Sigmoid colon (tissue), 4 donors: ENCODE measurements around the gene MEIOSIN.

Experiments
- EP300 ChIP-seq, 4 donors: sonication (generic); formaldehyde crosslinking; IDR thresholded peaks; one replicate each; pipeline ENCODE4 v1.6.1; 2017; ENCODE audit warnings: antibody characterized with exemption in 4 of 4
- POLR2A ChIP-seq, 2 donors: fragments of 450-650 bp; IDR thresholded peaks; one replicate each; pipeline ENCODE4 v1.6.1; 2016; ENCODE audit warnings: antibody characterized with exemption in 2 of 2, mild to moderate bottlenecking in 2 of 2, moderate library complexity in 2 of 2
- POLR2AphosphoS5 ChIP-seq, 4 donors: sonication (generic); formaldehyde crosslinking; IDR thresholded peaks; one replicate each; pipeline ENCODE4 v1.6.1; 2017; ENCODE audit warnings: antibody characterized with exemption in 4 of 4
- TF ChIP-seq, protein P1 (sequence below), 4 experiments: fragments of 450-650 bp in 3 of 4; fragments of 200-600 bp in 1 of 4; IDR thresholded peaks; one replicate each; pipeline ENCODE4 v1.5.1; 2016 to 2019; ENCODE audit warnings: antibody characterized with exemption in 4 of 4, mild to moderate bottlenecking in 3 of 4, moderate library complexity in 2 of 4

- TF ChIP-seq, protein P1, sequence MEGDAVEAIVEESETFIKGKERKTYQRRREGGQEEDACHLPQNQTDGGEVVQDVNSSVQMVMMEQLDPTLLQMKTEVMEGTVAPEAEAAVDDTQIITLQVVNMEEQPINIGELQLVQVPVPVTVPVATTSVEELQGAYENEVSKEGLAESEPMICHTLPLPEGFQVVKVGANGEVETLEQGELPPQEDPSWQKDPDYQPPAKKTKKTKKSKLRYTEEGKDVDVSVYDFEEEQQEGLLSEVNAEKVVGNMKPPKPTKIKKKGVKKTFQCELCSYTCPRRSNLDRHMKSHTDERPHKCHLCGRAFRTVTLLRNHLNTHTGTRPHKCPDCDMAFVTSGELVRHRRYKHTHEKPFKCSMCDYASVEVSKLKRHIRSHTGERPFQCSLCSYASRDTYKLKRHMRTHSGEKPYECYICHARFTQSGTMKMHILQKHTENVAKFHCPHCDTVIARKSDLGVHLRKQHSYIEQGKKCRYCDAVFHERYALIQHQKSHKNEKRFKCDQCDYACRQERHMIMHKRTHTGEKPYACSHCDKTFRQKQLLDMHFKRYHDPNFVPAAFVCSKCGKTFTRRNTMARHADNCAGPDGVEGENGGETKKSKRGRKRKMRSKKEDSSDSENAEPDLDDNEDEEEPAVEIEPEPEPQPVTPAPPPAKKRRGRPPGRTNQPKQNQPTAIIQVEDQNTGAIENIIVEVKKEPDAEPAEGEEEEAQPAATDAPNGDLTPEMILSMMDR (IDR thresholded peaks at IDR 0.05), result no peak
- peak in 3 of 4 donors; percentile 69 to 84 (median 81) for TF ChIP-seq POLR2AphosphoS5 (IDR thresholded peaks at IDR 0.05)
- no peak for TF ChIP-seq EP300 (IDR thresholded peaks at IDR 0.05)
- peak; percentile 48 to 66 for TF ChIP-seq POLR2A (IDR thresholded peaks at IDR 0.05)
Observed at GRCh38 chr19:45782162-45782691, 49.0 kb downstream of the MEIOSIN start, which contains the start of gene DMPK.
